ENCODE data around the gene HOXD1. TPM values are rescaled to one million over a fixed set of nuclear protein-coding genes. Genes with fewer than 3 reads are reported as not detected.

The HOXD1 gene
- total RNA-seq = under 1 TPM in 1 of 4 donors, not detected in 3; 0.20 TPM

GRCh38 chr2:176187899-176188773, at the start of gene HOXD1:
Gene HOXD1 (plus strand): TSS chr2:176188668. CDS start chr2:176188802, 134 bp downstream.
- Histone ChIP-seq H3K4me1 (peaks cover 3 to 10% of the 10 kb centered on the region in 2 donors), H3K27me3 (peaks cover 38 to 53% (median 47%) of the 10 kb centered on the region in 3 donors), H3K4me3 (peak within 1 kb of the TSS; percentile 65 to 77 (median 70)), H3K9me3 (no peaks in the 10 kb centered on the region), H3K27ac (peak within 1 kb of the TSS in 1 of 4 donors; percentile 26), H3K36me3 (no peaks in the 10 kb centered on the region)
- no peak for TF ChIP-seq CTCF (IDR thresholded peaks at IDR 0.05 in 4 of 5, conservative IDR thresholded peaks at IDR 0.05 in 1 of 5)
- no peak for TF ChIP-seq POLR2A (IDR thresholded peaks at IDR 0.05)
- in situ Hi-C loops (cut with MboI; ENCODE audit: low sequenced_read_pairs in 4 of 4) (no loop called here), intact Hi-C loops (cut with DNase I; ENCODE audit: low total_unique reads) (loop anchor here (2.0 to 5.0 kb wide), 2 partner anchors 46 to 57 kb away; no protein-coding TSS in a partner anchor)
- DNase-seq = no peak
- peak; percentile 73 to 77 for ATAC-seq

GRCh38 chr2:176138923-176139660, 49.4 kb upstream of the HOXD1 start:
- in situ Hi-C loops (cut with MboI; ENCODE audit: low sequenced_read_pairs in 4 of 4) (loop anchor here in 3 of 4 donors (25.0 kb wide), 2 partner anchors 673 to 1023 kb away; no protein-coding TSS in a partner anchor), intact Hi-C loops (cut with DNase I; ENCODE audit: low total_unique reads) (no loop called here)
- ATAC-seq (no peak), DNase-seq (no peak)
- TF ChIP-seq CTCF (IDR thresholded peaks at IDR 0.05 in 4 of 5, conservative IDR thresholded peaks at IDR 0.05 in 1 of 5) (no peak), POLR2A (IDR thresholded peaks at IDR 0.05) (no peak)
- Histone ChIP-seq H3K27ac (peak overlapping the region; percentile 81 to 89 (median 86)), H3K4me3 (peak overlapping the region; percentile 61 to 80 (median 74)), H3K27me3 (peaks cover 0 to 20% (median 19%) of the 10 kb centered on the region in 3 donors), H3K4me1 (peaks cover 17 to 22% of the 10 kb centered on the region in 2 donors), H3K36me3 (no peaks in the 10 kb centered on the region), H3K9me3 (no peaks in the 10 kb centered on the region)

GRCh38 chr2:176139661-176140512, 48.6 kb upstream of the HOXD1 start:
- peak; percentile 18 to 19 for ATAC-seq

More at GRCh38 chr2:176139661-176140512, 48.6 kb upstream of the HOXD1 start:
- DNase-seq = no peak
- peaks cover 16 to 20% of the 10 kb centered on the region in 2 donors for H3K4me1 ChIP-seq
- intact Hi-C loops (cut with DNase I; ENCODE audit: low total_unique reads) = loop anchor here (1.0 to 5.0 kb wide), 5 partner anchors 47 to 498 kb away; partner anchors contain the start of genes HOXD1 and MTX2
- no peaks in the 10 kb centered on the region for H3K36me3 ChIP-seq
- in situ Hi-C loops (cut with MboI; ENCODE audit: low sequenced_read_pairs in 4 of 4) = loop anchor here in 3 of 4 donors (5.0 to 25.0 kb wide), 5 partner anchors 312 to 1022 kb away; no protein-coding TSS in a partner anchor
- peaks cover 0 to 20% (median 19%) of the 10 kb centered on the region in 3 donors for H3K27me3 ChIP-seq
- H3K9me3 ChIP-seq = no peaks in the 10 kb centered on the region
- peak overlapping the region; percentile 61 to 80 (median 74) for H3K4me3 ChIP-seq
- peak overlapping the region; percentile 81 to 89 (median 86) for H3K27ac ChIP-seq
- no peak for TF ChIP-seq CTCF (IDR thresholded peaks at IDR 0.05 in 4 of 5, conservative IDR thresholded peaks at IDR 0.05 in 1 of 5)
- TF ChIP-seq POLR2A (IDR thresholded peaks at IDR 0.05) = peak in 1 of 2 donors; percentile 19

Data from gastrocnemius medialis (tissue), 4 donors.